Measurements from ENCODE around the gene TSHR.
"Not testable (repeated sequence)": the region's sequence is repeated elsewhere in the genome, so short reads cannot be mapped to it uniquely, and the experiment has no call there.

The TSHR gene

DNA sequence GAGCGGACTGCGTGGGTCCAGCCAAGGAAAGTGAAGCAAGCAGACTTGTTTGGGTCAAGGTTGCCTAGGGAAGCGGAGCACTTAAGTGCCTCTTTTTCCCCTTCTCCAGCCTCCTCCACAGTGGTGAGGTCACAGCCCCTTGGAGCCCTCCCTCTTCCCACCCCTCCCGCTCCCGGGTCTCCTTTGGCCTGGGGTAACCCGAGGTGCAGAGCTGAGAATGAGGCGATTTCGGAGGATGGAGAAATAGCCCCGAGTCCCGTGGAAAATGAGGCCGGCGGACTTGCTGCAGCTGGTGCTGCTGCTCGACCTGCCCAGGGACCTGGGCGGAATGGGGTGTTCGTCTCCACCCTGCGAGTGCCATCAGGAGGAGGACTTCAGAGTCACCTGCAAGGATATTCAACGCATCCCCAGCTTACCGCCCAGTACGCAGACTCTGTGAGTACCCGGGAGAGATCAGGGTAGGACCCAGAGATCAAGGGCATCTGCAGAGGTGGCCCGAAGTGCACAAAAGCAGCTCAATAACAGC is at the start of gene TSHR:
Gene TSHR, plus strand, starts transcription at position 206 of the 526 bp plus-strand sequence. Its CDS starts 60 bp downstream, at position 266.
- no peak for TF ChIP-seq CTCF (IDR thresholded peaks at IDR 0.05; ENCODE audit: extremely low read depth, missing control alignments)
- no peak for DNase-seq (ENCODE audit: low spot score)

DNA sequence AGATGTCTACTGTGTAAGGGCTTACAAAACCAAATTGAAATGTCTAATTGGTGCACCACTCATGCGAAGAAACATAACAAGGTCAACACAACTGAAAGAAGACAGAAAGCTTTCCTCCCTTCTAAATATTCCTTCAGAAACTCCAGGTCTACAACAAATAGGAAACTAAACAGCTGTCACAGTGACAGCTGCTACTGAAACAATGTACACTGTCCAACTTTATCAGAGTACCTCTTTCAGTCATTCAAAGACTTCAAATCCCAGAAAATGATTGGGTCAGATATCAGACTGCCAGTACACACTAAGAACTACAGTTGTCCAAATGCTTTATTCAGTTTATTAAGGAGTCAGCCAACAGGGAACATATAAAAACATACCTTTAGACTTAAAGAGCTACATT is 49.1 kb upstream of the TSHR start:
- DNase-seq (ENCODE audit: low spot score), result no peak
- no peak for TF ChIP-seq CTCF (IDR thresholded peaks at IDR 0.05; ENCODE audit: extremely low read depth, missing control alignments)

GRCh38 chr14:80906946-80907345 is 48.5 kb upstream of the TSHR start:
- DNase-seq (ENCODE audit: low spot score), result no peak
- TF ChIP-seq CTCF (IDR thresholded peaks at IDR 0.05; ENCODE audit: extremely low read depth, missing control alignments), result no peak

- not testable (repeated sequence) for DNase-seq (ENCODE audit: low spot score)
Measured at GRCh38 chr14:80912013-80912412, 43.4 kb upstream of the TSHR start.

DNA sequence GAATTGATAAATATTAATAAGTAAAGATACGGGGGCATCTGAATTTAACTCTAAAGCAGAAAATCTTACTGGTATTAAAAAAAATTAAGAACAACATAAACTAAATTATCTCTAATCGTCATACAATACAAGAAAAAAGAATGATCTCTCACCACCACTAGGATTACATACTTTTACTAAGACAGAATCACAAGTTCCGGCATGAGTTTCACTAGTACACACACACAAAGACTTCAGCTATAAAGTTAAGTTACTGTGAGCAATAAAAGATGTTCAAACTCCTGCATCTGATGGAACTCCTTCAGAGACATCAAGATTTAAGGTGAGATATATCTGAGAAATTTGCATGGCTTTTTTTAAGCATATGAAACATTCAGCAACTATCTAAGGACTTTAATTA is 35.8 kb upstream of the TSHR start:
- no peak for TF ChIP-seq CTCF (IDR thresholded peaks at IDR 0.05; ENCODE audit: extremely low read depth, missing control alignments)
- no peak for DNase-seq (ENCODE audit: low spot score)

GRCh38 chr14:80923368-80923767 is 32.1 kb upstream of the TSHR start:
- no peak for DNase-seq (ENCODE audit: low spot score)

GRCh38 chr14:80924365-80925103 is 30.9 kb upstream of the TSHR start:
- no peak for TF ChIP-seq CTCF (IDR thresholded peaks at IDR 0.05; ENCODE audit: extremely low read depth, missing control alignments)
- DNase-seq (ENCODE audit: low spot score), result no peak

More at GRCh38 chr14:80923368-80923767, 32.1 kb upstream of the TSHR start:
- TF ChIP-seq CTCF (IDR thresholded peaks at IDR 0.05; ENCODE audit: extremely low read depth, missing control alignments), result no peak
